GM19025 (cell line): ENCODE measurements around the gene TMPRSS3.

Experiments used
- ATAC-seq: cut with Tn5 transposase; IDR thresholded peaks from one replicate; pipeline ENCODE4 v1.9.1; 2021; ENCODE audit warnings: mild to moderate bottlenecking, low read depth, moderate library complexity; ENCODE audit not compliant: unreplicated experiment

TMPRSS3 gene

GRCh38 chr21:42375966-42376337 lies 19.9 kb downstream of the TMPRSS3 start:
- no peak for ATAC-seq

DNA sequence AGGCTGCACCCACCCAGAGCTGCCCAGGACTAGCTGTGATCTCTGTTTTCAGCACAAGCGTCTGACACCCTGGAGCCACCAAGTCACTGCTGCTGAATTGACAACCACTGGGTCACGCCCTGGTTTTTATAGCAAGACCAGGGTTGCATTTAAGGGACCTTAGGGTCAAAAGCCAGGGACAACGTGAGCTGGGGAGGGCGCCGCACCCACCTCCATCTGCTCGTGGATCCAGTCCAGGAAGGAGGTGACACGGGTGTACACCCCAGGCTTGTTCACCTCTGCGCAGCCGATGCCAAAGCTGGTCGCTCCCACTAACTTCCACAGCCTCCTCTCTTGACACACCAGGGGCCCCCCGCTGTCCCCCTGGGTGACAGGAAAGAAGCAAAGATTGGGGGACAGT lies 20.3 kb downstream of the TMPRSS3 start:
- ATAC-seq = no peak

GRCh38 chr21:42374864-42375499 lies 20.9 kb downstream of the TMPRSS3 start:
- ATAC-seq = no peak

DNA sequence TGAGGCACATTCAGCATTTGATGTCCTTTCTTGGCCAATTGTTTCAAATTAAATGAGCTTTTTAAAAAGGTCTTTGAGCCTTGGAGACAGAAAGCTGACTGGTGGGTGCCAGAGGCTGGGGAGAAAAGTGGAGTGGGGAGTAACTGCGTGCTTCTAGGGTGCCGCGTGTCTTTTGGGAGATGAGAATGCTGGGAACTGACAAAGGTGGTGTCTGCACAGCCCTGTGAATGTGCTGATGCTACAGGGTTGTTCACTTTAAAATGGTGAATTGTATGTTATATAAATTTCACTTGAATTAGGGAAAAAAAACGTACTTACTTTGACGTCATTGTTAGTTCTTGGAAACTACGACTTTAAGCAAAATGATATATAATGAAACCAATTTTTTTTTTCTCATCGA lies 21.4 kb downstream of the TMPRSS3 start:
- no peak for ATAC-seq

- ATAC-seq = no peak
Observed at GRCh38 chr21:42373908-42374455, 21.9 kb downstream of the TMPRSS3 start.

DNA sequence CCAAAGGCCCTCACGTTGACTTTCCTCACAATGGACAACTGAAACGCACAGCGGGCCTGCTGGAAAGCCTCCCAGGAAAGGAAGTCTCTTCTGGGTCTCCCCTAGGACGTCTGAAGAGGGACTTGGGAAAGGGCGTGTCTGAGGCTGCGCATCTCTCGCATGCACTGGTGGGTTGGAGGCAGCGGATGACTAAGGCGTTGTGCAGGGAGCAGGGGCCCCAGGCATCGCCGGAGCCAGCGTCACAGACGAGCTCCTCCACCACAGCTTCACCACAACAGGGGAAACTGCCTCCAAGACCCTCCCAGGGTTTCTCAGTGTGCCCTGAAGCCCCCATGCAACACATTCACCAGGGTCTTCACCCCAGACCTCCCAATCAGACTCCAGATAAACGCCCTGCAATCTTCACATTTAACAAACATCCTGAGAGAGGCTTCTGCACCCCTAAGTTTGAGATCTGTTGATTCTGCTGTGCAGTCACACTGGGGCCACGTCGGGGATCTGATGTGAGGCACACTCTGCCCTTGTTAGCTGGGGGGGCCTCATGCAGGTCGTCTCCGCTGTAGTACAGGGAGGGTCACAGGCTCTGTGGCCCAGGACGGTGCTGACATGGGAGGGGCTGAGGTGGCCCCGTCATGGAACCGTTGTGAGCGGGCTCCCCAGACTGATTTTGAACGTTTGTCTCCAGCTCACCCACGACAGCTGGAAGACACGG lies 22.5 kb downstream of the TMPRSS3 start:
- no peak for ATAC-seq

DNA sequence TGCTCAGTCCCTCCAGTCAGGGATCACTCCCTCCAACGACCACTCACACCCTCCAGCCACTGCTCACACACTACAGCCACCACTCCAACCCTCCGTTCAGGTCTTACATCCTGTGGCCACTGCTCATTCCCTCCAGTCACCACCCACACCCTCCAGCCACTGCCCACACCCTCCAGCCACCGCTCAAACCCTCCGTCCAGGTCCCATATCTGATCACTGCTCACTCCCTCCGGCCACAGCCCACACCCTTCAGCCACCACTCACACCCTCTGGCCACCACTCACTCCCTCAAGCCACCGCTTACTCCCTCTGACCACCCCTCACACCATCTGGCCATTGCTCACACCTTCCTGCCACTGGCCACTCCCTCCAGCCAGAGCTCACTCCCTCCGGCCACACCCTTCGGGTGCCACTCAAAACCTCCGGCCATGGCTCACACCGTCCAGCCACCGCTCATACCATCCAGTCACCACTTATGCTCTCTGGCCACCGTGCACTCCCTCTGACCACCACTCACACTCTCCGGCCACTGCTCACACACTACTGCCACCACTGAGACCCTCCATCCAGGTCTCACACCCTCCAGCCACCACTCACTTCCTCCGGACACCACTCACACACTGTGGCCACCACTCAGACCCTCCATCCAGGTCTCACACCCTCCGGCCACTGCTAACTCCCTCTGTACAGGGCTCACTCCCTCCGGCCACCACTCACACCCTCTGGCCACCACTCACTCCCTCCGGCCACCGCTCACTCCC lies 24.8 kb downstream of the TMPRSS3 start:
- ATAC-seq = no peak

- ATAC-seq = no peak
Observed at GRCh38 chr21:42369821-42370220, 26.0 kb downstream of the TMPRSS3 start.

DNA sequence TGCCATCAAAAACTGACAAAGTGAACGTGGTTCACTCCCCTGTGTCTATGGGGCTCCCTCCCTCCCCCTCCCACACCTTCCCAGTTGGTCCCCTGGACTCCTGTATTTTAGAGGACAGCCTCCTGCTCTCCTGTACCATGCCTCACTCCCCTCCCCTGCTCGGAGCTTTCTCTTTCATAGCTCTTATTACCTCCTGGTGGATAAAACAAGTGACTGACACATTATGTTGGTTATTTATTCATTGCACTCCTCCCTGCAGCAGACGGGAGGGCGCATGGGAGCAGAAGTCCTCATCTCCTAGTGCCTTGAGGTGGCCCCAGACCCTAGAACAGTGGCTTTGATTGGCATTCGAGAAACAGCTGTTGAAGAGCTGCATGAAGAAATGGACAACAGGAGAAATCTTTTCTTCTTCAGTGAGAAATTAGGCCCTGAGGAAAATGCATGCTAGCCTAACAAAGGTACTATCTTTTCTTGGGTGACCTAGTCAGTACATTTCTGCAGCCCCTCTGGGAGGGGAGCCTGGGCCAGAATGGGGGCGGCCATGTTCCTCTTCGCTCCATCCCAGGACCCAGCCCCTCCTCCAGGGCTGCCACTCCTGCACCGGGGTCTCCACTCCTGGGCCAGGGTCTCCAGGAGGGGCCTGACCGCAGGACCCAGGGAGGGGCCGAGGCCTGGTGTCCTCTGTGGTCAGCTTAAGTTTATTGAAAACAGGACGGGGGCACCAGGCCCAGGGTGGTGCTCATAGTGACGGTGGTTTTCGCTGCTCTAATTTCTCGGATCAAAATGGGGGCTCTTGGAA lies 28.3 kb downstream of the TMPRSS3 start:
- ATAC-seq = no peak

DNA sequence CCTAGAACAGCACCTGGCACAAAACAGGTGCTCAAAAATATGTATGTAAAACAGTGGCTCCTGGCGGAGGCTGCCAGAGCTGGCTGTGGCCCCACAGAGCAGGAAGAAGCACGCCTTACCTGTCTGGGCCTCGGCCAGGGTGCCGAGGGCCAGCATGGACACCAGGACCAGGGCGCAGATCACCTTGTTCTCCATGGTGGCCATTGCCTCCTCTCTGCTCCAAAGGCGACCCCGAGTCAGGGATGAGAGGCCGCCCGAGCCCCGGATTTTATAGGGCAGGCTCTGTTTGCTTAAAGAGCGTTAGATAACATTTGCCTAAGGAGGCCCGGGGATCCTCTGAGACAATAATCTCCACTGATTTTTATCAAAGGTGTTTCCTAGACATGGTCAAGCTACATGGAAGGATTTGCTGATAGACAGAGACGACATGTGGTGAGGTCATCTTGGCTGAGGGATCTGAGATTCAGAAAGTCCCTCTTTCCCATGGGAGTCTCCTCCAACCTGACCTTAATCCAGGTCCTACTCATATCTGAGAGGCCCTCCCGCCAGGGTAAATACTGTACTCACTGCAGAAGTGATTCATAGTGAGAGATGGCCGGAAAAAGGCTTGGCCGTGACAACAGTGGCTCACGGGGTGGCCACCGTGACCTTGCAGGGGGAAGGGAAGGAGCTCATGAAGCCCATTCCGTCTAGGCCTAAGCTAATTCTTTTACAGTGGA lies 29.4 kb downstream of the TMPRSS3 start, which contains the start of gene TFF1:
Gene TFF1 (minus strand): TSS at position 244 of the 719 bp plus-strand sequence. CDS start 40 bp downstream, at position 204.
- no peak for ATAC-seq

DNA sequence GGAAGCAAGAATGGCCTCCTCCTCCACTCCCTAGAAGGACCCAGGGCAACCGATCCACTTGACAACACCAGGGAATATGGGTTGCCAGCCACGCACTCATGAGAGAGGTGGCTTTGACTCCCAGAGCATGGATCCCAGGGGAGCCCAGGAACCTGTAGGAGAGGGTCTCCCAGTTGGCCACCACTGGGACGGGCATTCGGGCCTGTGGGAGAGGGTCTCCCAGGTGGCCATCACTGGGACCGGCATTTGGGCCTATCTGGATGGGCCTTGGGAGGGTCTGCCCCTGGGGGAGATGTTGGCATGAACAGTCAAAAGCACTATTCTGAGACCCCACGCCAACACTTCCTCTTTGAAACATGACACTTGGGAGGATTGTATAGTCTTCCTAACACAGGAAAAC lies 30.1 kb downstream of the TMPRSS3 start:
- no peak for ATAC-seq

DNA sequence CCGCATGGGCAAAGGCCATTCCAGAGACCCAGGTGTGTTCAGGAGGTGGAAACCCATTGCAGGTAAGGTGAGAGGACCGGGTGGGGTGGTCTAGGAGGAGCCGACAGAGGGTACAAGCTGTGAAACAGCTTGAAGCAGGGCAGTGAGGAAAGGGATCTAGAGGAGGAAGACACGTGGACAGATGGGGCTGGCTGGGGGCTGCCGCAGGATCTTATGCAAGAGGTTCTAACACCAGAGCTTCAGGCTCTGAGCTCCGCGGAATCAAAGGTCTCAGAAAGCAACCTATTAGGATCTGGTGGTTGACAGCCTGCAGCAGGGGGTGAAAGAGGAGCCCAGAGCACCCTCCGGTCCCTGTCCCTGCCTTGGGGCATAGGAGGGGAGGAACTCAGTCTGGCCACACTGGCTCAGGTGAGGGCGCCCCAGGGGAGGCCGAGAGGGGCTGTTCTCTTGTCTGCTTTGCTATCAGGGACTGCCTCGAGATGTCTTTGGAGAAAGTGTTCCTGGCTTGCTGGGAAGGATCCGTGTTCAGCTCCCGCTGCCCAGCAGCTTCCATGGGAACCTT lies 31.5 kb downstream of the TMPRSS3 start:
- no peak for ATAC-seq

- no peak for ATAC-seq
Observed at GRCh38 chr21:42363312-42363711, 32.5 kb downstream of the TMPRSS3 start.

DNA sequence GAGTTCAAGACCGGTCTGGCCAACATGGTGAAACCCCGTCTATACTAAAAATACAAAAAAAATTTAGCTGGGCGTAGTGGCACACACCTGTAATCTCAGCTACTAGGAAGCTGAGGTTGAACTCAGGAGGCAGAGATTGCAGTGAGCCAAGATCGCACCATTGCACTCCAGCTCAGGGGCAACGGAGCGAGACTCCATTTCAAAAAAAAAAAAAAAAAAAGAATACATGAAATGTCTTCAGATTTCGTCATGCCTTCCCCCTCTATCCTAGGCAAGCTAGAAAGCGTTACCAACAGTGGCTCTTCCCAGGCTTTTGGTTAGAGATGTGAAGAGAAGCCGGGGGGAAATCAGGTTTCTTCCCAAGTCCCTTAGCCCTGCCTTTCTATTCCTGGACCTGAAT lies 33.2 kb downstream of the TMPRSS3 start:
- no peak for ATAC-seq

DNA sequence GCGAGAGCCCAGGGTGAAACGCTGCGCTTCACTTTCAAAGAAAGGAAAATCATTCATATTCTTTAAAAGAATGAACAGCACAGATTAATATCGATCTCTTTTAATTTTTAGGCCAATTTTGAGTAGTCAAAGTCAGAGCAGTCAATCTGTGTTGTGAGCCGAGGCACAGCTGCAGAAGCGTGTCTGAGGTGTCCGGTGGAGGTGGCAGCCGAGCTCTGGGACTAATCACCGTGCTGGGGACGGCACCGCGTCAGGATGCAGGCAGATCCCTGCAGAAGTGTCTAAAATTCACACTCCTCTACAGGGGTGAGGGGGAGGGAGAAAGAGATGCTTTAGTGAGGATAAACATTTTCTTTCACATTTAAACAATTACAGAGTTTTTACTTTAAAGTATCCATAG lies 33.7 kb downstream of the TMPRSS3 start:
- no peak for ATAC-seq

DNA sequence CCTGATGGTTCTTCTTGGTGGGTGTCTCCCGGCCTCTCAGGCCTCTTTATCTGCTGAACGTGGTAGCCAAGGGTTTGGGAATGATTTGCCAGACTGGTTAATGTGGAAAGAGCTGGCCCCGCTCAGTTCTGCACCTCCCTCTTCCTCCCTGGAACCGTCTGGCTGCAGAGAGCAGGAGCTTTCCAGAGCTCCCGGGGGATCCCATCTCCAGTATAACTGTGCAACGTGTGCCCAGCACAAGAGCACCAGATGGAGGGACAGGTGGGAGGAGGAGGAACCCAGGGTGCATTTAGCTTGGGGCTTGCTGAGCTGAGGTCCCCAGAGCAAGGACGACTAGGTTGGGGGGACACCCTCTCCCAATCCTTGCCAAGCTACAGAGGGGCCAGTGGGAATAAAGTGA lies 34.6 kb downstream of the TMPRSS3 start:
- no peak for ATAC-seq

- ATAC-seq = no peak
Observed at GRCh38 chr21:42360317-42360716, 35.5 kb downstream of the TMPRSS3 start.

- no peak for ATAC-seq
Observed at GRCh38 chr21:42358937-42359336, 36.9 kb downstream of the TMPRSS3 start.

GRCh38 chr21:42358261-42358660 lies 37.6 kb downstream of the TMPRSS3 start:
- ATAC-seq = no peak

GRCh38 chr21:42357307-42357706 lies 38.5 kb downstream of the TMPRSS3 start:
- ATAC-seq = no peak
